Vagina (tissue), 2 donors: Measurements from ENCODE around the gene NUMB.

ENCODE experiments used
- POLR2A ChIP-seq, 2 donors: fragments of 450-650 bp; IDR thresholded peaks; one replicate each; pipeline ENCODE4 v1.6.1; 2017; ENCODE audit warnings: antibody characterized with exemption in 2 of 2, mild to moderate bottlenecking in 2 of 2, moderate library complexity in 2 of 2
- POLR2AphosphoS5 ChIP-seq, 2 donors: sonication (generic); formaldehyde crosslinking; IDR thresholded peaks; one replicate each; pipeline ENCODE4 v1.9.0; 2017; ENCODE audit warnings: antibody characterized with exemption in 2 of 2, mild to moderate bottlenecking in 2 of 2, low read depth in 1 of 2; ENCODE audit not compliant: insufficient read depth in 1 of 2
- TF ChIP-seq, protein P1 (sequence below), 3 experiments: fragments of 450-650 bp in 2 of 3; fragments of 200-600 bp in 1 of 3; sonication (generic) in 1 of 3; IDR thresholded peaks; one replicate each; pipeline ENCODE4 v1.5.1; 2017 to 2019; ENCODE audit warnings: antibody characterized with exemption in 3 of 3, mild to moderate bottlenecking in 2 of 3, moderate library complexity in 2 of 3

DNA sequence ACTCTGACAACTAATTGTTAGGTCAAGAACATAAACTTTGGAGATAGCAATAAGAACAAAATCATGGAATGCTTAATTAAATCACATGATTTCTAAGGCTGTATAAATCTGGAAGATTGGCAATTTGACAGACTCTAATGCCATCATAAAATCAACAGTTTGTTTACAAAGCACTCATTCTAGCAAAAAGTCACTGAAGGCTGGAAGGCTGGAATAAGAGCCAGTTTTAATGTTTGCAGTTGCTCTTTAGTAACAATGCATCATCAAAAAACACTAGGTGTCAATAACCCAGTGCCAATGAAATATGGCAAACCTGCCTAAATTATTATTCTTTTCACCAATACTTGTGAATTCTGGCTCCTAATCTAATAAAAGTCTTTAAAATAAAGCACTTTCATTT is 65.0 kb downstream of the NUMB start:
- TF ChIP-seq, protein P1, sequence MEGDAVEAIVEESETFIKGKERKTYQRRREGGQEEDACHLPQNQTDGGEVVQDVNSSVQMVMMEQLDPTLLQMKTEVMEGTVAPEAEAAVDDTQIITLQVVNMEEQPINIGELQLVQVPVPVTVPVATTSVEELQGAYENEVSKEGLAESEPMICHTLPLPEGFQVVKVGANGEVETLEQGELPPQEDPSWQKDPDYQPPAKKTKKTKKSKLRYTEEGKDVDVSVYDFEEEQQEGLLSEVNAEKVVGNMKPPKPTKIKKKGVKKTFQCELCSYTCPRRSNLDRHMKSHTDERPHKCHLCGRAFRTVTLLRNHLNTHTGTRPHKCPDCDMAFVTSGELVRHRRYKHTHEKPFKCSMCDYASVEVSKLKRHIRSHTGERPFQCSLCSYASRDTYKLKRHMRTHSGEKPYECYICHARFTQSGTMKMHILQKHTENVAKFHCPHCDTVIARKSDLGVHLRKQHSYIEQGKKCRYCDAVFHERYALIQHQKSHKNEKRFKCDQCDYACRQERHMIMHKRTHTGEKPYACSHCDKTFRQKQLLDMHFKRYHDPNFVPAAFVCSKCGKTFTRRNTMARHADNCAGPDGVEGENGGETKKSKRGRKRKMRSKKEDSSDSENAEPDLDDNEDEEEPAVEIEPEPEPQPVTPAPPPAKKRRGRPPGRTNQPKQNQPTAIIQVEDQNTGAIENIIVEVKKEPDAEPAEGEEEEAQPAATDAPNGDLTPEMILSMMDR (IDR thresholded peaks at IDR 0.05), result no peak
- TF ChIP-seq POLR2AphosphoS5 (IDR thresholded peaks at IDR 0.05; ENCODE audit: insufficient read depth in 1 of 2, low read depth in 1 of 2) (no peak), POLR2A (IDR thresholded peaks at IDR 0.05) (no peak)
